BE2C (cell line): ENCODE results near the gene SLC25A24.

Source experiments
- DNase-seq: peaks from one replicate; pipeline ENCODE4 v3.0.0-alpha.2; 2020
- H3K27me3 ChIP-seq: fragments of 250-450 bp; sonication (Bioruptor Pico); 2 replicates; pipeline ENCODE4 v1.5.1; 2020; ENCODE audit warnings: mild to moderate bottlenecking
- H3K36me3 ChIP-seq: fragments of 250-450 bp; sonication (Bioruptor Pico); 2 replicates; pipeline ENCODE4 v1.5.1; 2020; ENCODE audit warnings: mild to moderate bottlenecking
- H3K4me1 ChIP-seq: fragments of 250-450 bp; sonication (Bioruptor Pico); 2 replicates; pipeline ENCODE4 v1.5.1; 2020
- H3K4me3 ChIP-seq: 2 replicates; pipeline ENCODE4 v1.5.1; 2011; ENCODE audit warnings: low read depth, low read length
- H3K9me3 ChIP-seq: fragments of 250-450 bp; sonication (Bioruptor Pico); 2 replicates; pipeline ENCODE4 v1.5.1; 2020
- TF ChIP-seq, protein P1 (sequence below): IDR thresholded peaks from 2 replicates; pipeline ENCODE4 v1.5.1; 2012; ENCODE audit warnings: mild to moderate bottlenecking, low read depth, low read length

SLC25A24 gene

DNA sequence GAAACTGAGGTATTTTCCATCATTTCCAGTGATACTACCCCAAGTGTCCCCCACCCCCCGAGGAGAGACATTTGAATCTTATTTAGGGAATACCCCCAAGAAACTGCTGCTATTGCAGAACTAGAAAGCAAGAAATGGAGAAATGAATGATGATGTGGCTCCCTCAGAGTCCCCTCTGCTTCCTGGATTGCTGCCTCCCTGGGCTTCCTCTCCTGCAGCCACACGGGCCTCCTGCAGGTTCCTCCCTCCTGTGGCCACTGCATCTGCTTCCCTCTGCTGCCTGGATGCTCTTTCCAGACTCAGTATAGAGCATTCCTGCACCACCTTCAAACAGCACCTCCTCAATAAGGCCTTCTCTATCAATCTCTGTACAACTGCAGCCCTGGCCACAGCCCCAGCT lies 69.3 kb downstream of the SLC25A24 start:
- H3K36me3 ChIP-seq, result no peaks in the 10 kb centered on the region
- peaks cover 23% of the 10 kb centered on the region for H3K27me3 ChIP-seq
- H3K4me3 ChIP-seq, result no peak overlapping the region
- H3K4me1 ChIP-seq, result no peaks in the 10 kb centered on the region
- H3K9me3 ChIP-seq, result no peaks in the 10 kb centered on the region
- DNase-seq, result no peak
- TF ChIP-seq, protein P1, sequence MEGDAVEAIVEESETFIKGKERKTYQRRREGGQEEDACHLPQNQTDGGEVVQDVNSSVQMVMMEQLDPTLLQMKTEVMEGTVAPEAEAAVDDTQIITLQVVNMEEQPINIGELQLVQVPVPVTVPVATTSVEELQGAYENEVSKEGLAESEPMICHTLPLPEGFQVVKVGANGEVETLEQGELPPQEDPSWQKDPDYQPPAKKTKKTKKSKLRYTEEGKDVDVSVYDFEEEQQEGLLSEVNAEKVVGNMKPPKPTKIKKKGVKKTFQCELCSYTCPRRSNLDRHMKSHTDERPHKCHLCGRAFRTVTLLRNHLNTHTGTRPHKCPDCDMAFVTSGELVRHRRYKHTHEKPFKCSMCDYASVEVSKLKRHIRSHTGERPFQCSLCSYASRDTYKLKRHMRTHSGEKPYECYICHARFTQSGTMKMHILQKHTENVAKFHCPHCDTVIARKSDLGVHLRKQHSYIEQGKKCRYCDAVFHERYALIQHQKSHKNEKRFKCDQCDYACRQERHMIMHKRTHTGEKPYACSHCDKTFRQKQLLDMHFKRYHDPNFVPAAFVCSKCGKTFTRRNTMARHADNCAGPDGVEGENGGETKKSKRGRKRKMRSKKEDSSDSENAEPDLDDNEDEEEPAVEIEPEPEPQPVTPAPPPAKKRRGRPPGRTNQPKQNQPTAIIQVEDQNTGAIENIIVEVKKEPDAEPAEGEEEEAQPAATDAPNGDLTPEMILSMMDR, result no peak

- H3K9me3 ChIP-seq, result no peaks in the 10 kb centered on the region
- peaks cover 20% of the 10 kb centered on the region for H3K27me3 ChIP-seq
- H3K4me1 ChIP-seq, result no peaks in the 10 kb centered on the region
- no peak overlapping the region for H3K4me3 ChIP-seq
- no peak for DNase-seq
- no peaks in the 10 kb centered on the region for H3K36me3 ChIP-seq
- TF ChIP-seq, protein P1, result no peak
Measured at GRCh38 chr1:108129999-108130398, 70.1 kb downstream of the SLC25A24 start.

DNA sequence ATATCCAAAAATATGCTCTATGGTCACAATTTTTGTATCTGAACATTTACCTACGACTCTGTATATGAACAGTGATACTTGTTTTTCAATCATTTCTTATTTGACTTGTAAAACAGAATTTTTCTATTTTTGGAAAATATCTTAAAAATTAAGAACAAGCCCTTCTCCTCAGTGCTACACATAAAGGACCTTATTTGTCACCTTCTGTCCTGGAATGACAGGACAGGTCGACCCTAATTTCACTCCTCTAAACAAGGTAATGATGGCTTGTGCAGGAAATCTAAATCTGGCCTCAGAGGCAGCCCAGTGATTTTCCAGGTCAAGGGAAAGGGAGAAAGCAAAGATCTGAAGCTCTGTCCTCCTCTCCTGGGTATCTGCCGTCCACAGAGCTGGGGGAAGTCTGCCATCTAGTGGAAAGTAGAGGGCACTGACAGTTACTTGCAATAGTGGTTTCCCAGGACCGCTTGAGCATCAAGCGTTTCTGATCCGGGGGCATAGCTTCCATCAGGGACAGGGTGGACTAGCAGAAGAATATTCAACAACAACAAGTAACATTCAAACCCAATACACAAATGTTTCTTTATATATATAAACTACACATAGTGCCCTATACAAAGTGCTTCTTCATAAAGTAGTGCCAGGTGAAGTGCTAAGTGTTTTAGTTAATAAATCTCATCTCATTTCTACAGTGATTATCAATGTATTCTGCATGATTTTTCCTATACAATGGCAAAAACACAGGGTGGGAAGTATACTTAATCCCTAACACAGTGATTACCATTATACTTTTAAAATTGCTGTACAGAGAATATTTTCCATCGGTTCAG lies 74.6 kb downstream of the SLC25A24 start:
- TF ChIP-seq, protein P1, result peak; percentile 97
- DNase-seq, result peak; percentile 57
- Histone ChIP-seq H3K27me3 (peaks cover 36% of the 10 kb centered on the region), H3K4me3 (no peak overlapping the region), H3K9me3 (no peaks in the 10 kb centered on the region), H3K36me3 (no peaks in the 10 kb centered on the region), H3K4me1 (no peaks in the 10 kb centered on the region)

DNA sequence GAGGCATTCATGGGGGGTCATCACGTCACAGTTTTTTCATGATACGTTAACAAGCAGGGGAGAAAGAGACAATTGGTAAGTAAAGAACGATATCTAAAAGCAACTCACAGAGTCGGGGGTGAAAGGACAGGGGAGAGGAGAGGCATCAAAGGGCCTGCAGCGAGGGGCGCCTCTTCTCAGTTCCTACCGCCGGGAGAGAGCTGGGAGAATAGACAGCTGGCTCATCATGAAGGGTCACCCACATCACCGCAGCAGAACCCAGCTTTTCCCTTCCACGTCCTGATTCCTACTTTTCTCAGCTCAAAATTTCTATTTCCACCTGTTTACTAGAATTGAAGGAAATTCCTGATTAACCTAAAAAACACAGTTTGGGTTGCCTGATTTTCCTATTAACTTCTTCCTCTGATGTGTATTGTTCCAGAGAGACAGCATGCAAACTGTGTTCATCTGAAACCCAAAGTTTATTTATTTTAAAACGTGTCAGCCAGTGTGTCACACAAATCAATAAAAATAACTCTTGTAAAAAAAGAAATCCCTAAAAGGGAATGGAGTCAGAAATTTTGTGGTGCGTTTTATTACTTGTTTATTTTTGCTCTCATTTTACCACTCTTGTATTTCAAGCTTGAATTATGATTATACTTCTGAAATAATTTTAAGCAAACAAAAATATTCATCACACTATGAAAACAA lies 75.4 kb downstream of the SLC25A24 start:
- H3K9me3 ChIP-seq, result no peaks in the 10 kb centered on the region
- DNase-seq, result no peak
- no peak overlapping the region for H3K4me3 ChIP-seq
- H3K4me1 ChIP-seq, result no peaks in the 10 kb centered on the region
- TF ChIP-seq, protein P1, result no peak
- H3K36me3 ChIP-seq, result no peaks in the 10 kb centered on the region
- peaks cover 39% of the 10 kb centered on the region for H3K27me3 ChIP-seq

GRCh38 chr1:108124023-108124422 lies 76.1 kb downstream of the SLC25A24 start:
- no peak for DNase-seq
- TF ChIP-seq, protein P1, result no peak
- Histone ChIP-seq H3K27me3 (peaks cover 38% of the 10 kb centered on the region), H3K9me3 (no peaks in the 10 kb centered on the region), H3K4me1 (no peaks in the 10 kb centered on the region), H3K4me3 (no peak overlapping the region), H3K36me3 (no peaks in the 10 kb centered on the region)
